GM18502 (cell line): ENCODE data around the gene PRKCA.
"Not testable (repeated sequence)": the region's sequence is repeated elsewhere in the genome, so short reads cannot be mapped to it uniquely, and the experiment has no call there.

Source experiments
- ATAC-seq: cut with Tn5 transposase; IDR thresholded peaks from one replicate; pipeline ENCODE4 v1.9.1; 2021; ENCODE audit warnings: mild to moderate bottlenecking; ENCODE audit not compliant: unreplicated experiment, poor library complexity

PRKCA gene

GRCh38 chr17:66378296-66378695 is 75.9 kb downstream of the PRKCA start:
- no peak for ATAC-seq

GRCh38 chr17:66379544-66379943 is 77.1 kb downstream of the PRKCA start:
- no peak for ATAC-seq

- no peak for ATAC-seq
Measured at GRCh38 chr17:66379996-66380395, 77.6 kb downstream of the PRKCA start.

- no peak for ATAC-seq
Measured at GRCh38 chr17:66381701-66382362, 79.4 kb downstream of the PRKCA start.

GRCh38 chr17:66383333-66383732 is 80.9 kb downstream of the PRKCA start:
- ATAC-seq = no peak

GRCh38 chr17:66386498-66387351 is 84.3 kb downstream of the PRKCA start:
- ATAC-seq = no peak

GRCh38 chr17:66387392-66387981 is 85.1 kb downstream of the PRKCA start:
- ATAC-seq = no peak

- ATAC-seq = no peak
Measured at GRCh38 chr17:66392783-66393437, 90.5 kb downstream of the PRKCA start.

- no peak for ATAC-seq
Measured at GRCh38 chr17:66395961-66396360, 93.5 kb downstream of the PRKCA start.

GRCh38 chr17:66397486-66397885 is 95.1 kb downstream of the PRKCA start:
- ATAC-seq = no peak

GRCh38 chr17:66398059-66398458 is 95.6 kb downstream of the PRKCA start:
- no peak for ATAC-seq

GRCh38 chr17:66398617-66399016 is 96.2 kb downstream of the PRKCA start:
- ATAC-seq = no peak

- ATAC-seq = no peak
Measured at GRCh38 chr17:66399441-66399840, 97.0 kb downstream of the PRKCA start.

GRCh38 chr17:66400041-66400688 is 97.8 kb downstream of the PRKCA start:
- not testable (repeated sequence) for ATAC-seq

- no peak for ATAC-seq
Measured at GRCh38 chr17:66400698-66401097, 98.3 kb downstream of the PRKCA start.

GRCh38 chr17:66401364-66401763 is 99.0 kb downstream of the PRKCA start:
- no peak for ATAC-seq

GRCh38 chr17:66403846-66404556 is 101.6 kb downstream of the PRKCA start:
- no peak for ATAC-seq

GRCh38 chr17:66405836-66406677 is 103.6 kb downstream of the PRKCA start:
- no peak for ATAC-seq
